RWPE2 (cell line): Measurements from ENCODE around the gene PLCB1.

Experiments used
- ATAC-seq: fragments of 200-7000 bp; cut with Tn5 transposase; 3 replicates; pipeline ENCODE4 v1.9.1; 2021; ENCODE audit warnings: low read depth
- DNase-seq: peaks from one replicate; pipeline ENCODE4 v3.0.0-alpha.2; 2020; ENCODE audit warnings: low spot score
- H3K27ac ChIP-seq: fragments of 450-650 bp; 2 replicates; pipeline ENCODE4 v1.5.1; 2017; ENCODE audit warnings: mild to moderate bottlenecking; ENCODE audit not compliant: poor library complexity, severe bottlenecking
- H3K27me3 ChIP-seq: fragments of 250-450 bp; sonication (Bioruptor Pico); 2 replicates; pipeline ENCODE4 v1.5.1; 2021; ENCODE audit warnings: mild to moderate bottlenecking, moderate library complexity; ENCODE audit not compliant: insufficient read depth, poor library complexity, severe bottlenecking
- H3K36me3 ChIP-seq: fragments of 250-450 bp; sonication (Bioruptor Pico); 2 replicates; pipeline ENCODE4 v1.5.1; 2020; ENCODE audit warnings: low read depth, mild to moderate bottlenecking, moderate library complexity
- H3K4me1 ChIP-seq: fragments of 250-450 bp; sonication (Bioruptor Pico); 2 replicates; pipeline ENCODE4 v1.5.1; 2021; ENCODE audit warnings: mild to moderate bottlenecking, moderate library complexity; ENCODE audit not compliant: insufficient read depth, poor library complexity, severe bottlenecking
- H3K4me3 ChIP-seq: fragments of 250-450 bp; sonication (Bioruptor Pico); 2 replicates; pipeline ENCODE4 v1.5.1; 2021; ENCODE audit warnings: mild to moderate bottlenecking, moderate library complexity; ENCODE audit not compliant: severe bottlenecking
- H3K9me3 ChIP-seq: fragments of 250-450 bp; sonication (Bioruptor Pico); 2 replicates; pipeline ENCODE4 v1.5.1; 2021; ENCODE audit warnings: mild to moderate bottlenecking, moderate library complexity; ENCODE audit not compliant: severe bottlenecking
- TF ChIP-seq, protein P1 (sequence below): fragments of 450-650 bp; IDR thresholded peaks from one replicate; pipeline ENCODE4 v1.5.1; 2017; ENCODE audit warnings: mild to moderate bottlenecking, moderate library complexity; ENCODE audit not compliant: poor library complexity, severe bottlenecking

Gene PLCB1

GRCh38 chr20:8124639-8125038, 7.4 kb upstream of the PLCB1 start:
- Histone ChIP-seq H3K36me3 (no peaks in the 10 kb centered on the region), H3K4me3 (no peak overlapping the region), H3K27ac (no peak overlapping the region), H3K27me3 (peaks cover 2% of the 10 kb centered on the region), H3K4me1 (no peaks in the 10 kb centered on the region), H3K9me3 (no peaks in the 10 kb centered on the region)
- TF ChIP-seq, protein P1, sequence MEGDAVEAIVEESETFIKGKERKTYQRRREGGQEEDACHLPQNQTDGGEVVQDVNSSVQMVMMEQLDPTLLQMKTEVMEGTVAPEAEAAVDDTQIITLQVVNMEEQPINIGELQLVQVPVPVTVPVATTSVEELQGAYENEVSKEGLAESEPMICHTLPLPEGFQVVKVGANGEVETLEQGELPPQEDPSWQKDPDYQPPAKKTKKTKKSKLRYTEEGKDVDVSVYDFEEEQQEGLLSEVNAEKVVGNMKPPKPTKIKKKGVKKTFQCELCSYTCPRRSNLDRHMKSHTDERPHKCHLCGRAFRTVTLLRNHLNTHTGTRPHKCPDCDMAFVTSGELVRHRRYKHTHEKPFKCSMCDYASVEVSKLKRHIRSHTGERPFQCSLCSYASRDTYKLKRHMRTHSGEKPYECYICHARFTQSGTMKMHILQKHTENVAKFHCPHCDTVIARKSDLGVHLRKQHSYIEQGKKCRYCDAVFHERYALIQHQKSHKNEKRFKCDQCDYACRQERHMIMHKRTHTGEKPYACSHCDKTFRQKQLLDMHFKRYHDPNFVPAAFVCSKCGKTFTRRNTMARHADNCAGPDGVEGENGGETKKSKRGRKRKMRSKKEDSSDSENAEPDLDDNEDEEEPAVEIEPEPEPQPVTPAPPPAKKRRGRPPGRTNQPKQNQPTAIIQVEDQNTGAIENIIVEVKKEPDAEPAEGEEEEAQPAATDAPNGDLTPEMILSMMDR, result no peak
- DNase-seq (no peak), ATAC-seq (peak; percentile 27; the same call in 1 of the 3 replicates)

DNA sequence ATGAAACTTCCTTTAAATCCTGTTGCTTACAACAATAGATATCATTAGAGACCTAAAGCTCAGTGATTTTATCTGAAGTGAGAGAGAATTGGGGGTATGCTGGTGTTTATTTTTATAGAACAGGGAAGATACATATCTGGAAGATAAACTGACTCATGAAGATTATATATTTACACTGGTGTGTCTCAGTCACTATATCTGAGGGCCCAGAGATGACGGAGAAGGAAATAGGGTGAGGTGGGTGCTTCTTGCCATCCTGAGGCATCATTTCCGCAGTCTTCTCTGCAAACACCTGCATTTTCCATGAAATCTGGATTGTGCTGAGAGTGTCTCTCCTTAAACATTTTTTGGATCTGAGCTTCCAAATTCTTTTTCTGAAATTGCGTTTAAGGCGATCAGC, 5.9 kb upstream of the PLCB1 start:
- H3K4me1 ChIP-seq, result no peaks in the 10 kb centered on the region
- no peaks in the 10 kb centered on the region for H3K36me3 ChIP-seq
- H3K27ac ChIP-seq, result no peak overlapping the region
- DNase-seq (no peak), ATAC-seq (no peak)
- no peaks in the 10 kb centered on the region for H3K9me3 ChIP-seq
- TF ChIP-seq, protein P1, result no peak
- H3K27me3 ChIP-seq, result peaks cover 14% of the 10 kb centered on the region
- H3K4me3 ChIP-seq, result no peak overlapping the region

DNA sequence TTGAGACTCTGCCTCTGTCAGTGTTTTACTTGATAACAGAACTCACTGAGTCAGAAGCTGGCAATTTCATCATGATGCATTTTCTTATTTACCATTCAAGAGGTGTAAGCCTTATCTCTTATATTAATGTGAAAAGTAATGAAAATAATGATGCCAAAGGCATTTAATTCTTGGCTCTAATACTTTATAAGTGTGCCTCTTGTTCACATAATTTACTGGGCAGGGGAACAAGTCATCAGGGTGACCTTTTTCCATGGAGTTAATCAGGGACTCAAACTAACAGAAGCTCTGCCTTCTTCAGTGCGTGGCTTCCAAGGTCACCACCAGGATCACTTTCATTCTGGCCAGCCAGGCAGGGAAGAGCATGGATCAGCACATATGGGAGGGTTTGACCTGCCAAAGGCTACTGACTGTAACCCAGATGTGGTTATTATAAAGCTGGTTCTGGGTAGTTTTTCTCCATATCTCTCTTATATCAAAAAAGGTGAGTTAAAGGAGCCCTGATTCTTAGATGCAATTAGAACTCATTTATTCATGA, 5.2 kb upstream of the PLCB1 start:
- no peak for ATAC-seq

DNA sequence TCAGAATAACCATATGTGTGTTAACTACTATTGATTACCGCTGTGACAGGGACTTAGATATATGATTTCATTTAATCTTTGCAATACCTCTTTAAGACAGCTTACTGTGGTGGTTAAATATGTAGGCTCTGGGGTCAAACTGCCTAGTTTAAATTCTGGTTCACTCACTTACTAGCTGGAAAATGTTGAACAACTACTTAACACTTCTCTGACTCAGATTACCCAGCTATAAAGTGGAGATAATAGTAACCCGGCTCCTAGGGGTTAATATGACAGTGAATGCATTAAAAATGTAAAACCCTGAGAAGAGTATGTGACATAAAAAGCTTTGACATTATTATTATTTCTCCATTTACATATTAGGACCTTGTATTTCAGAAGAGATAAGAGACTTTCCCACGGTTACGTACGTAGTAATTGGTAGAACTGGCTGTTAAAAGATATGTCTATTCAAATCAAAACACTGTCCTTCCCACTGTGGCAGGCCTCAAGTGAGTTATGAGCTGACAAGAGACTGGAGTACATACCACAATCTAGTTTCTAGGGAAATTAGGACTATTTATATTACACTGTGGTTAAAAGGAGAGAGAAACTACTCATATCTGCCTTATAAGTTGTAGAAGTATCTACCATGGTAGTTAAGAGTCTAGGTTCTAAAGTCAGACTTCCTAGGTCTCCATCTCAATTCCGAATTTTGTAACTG, 4.4 kb upstream of the PLCB1 start:
- TF ChIP-seq, protein P1, result no peak
- Histone ChIP-seq H3K9me3 (no peaks in the 10 kb centered on the region), H3K4me1 (no peaks in the 10 kb centered on the region), H3K4me3 (no peak overlapping the region), H3K27ac (no peak overlapping the region), H3K36me3 (no peaks in the 10 kb centered on the region), H3K27me3 (peaks cover 21% of the 10 kb centered on the region)
- ATAC-seq (no peak), DNase-seq (no peak)

More for the DNA sequence above, 5.2 kb upstream of the PLCB1 start:
- TF ChIP-seq, protein P1, result no peak
- no peaks in the 10 kb centered on the region for H3K36me3 ChIP-seq
- H3K27me3 ChIP-seq, result peaks cover 19% of the 10 kb centered on the region
- H3K4me1 ChIP-seq, result no peaks in the 10 kb centered on the region
- H3K27ac ChIP-seq, result no peak overlapping the region
- H3K4me3 ChIP-seq, result no peak overlapping the region
- no peak for DNase-seq
- no peaks in the 10 kb centered on the region for H3K9me3 ChIP-seq
